HepG2 (cell line): Measurements from ENCODE around the gene SLC35B2. TPM values are rescaled to one million over a fixed set of nuclear protein-coding genes. Genes with fewer than 3 reads are reported as not detected.

Source experiments
- ARHGAP35 ChIP-seq: sonication (generic); formaldehyde crosslinking; IDR thresholded peaks from 2 replicates; pipeline ENCODE4 v1.9.0; 2022; ENCODE audit warnings: mild to moderate bottlenecking, inconsistent platforms, moderate library complexity, missing genetic modification reagents, borderline replicate concordance
- FOXO1 ChIP-seq: sonication (generic); formaldehyde crosslinking; IDR thresholded peaks from 2 replicates; pipeline ENCODE4 v1.4.0; 2020; ENCODE audit warnings: missing genetic modification reagents
- HDAC2 ChIP-seq: sonication (generic); formaldehyde crosslinking; IDR thresholded peaks from 2 replicates; pipeline ENCODE4 v1.4.0; 2020; ENCODE audit warnings: missing genetic modification reagents
- HNRNPL ChIP-seq: fragments of 200-400 bp; formaldehyde crosslinking; IDR thresholded peaks from 2 replicates; pipeline ENCODE4 v1.6.1; 2017; ENCODE audit warnings: mild to moderate bottlenecking, low read depth, low read length
- IKZF4 ChIP-seq: sonication (generic); formaldehyde crosslinking; IDR thresholded peaks from 2 replicates; pipeline ENCODE4 v1.5.1; 2020; ENCODE audit warnings: borderline replicate concordance, mild to moderate bottlenecking, low read depth, missing genetic modification reagents; ENCODE audit errors: not compliant biosample characterization
- NRL ChIP-seq: sonication (generic); formaldehyde crosslinking; IDR thresholded peaks from 2 replicates; pipeline ENCODE4 v1.5.0; 2020; ENCODE audit warnings: missing genetic modification reagents, mild to moderate bottlenecking, moderate library complexity, borderline replicate concordance
- POLR2G ChIP-seq: fragments of 200-400 bp; formaldehyde crosslinking; IDR thresholded peaks from 2 replicates; pipeline ENCODE4 v1.6.1; 2018; ENCODE audit warnings: mild to moderate bottlenecking, low read depth, low read length, moderate library complexity
- PPARG ChIP-seq: conservative IDR thresholded peaks from 2 replicates; pipeline ENCODE4 v1.6.1; 2016; ENCODE audit warnings: missing biosample characterization, missing genetic modification reagents
- ZBTB20 ChIP-seq: sonication (generic); formaldehyde crosslinking; IDR thresholded peaks from 2 replicates; pipeline ENCODE4 v1.8.1; 2023; ENCODE audit warnings: missing genetic modification reagents, low read depth, mild to moderate bottlenecking, borderline replicate concordance
- ZBTB38 ChIP-seq: sonication (generic); formaldehyde crosslinking; IDR thresholded peaks from 2 replicates; pipeline ENCODE4 v1.5.1; 2020; ENCODE audit warnings: mild to moderate bottlenecking, missing genetic modification reagents
- ZFY ChIP-seq: sonication (generic); formaldehyde crosslinking; IDR thresholded peaks from 2 replicates; pipeline ENCODE4 v1.4.0; 2020; ENCODE audit warnings: missing genetic modification reagents
- ZNF83 ChIP-seq: sonication (generic); formaldehyde crosslinking; IDR thresholded peaks from 2 replicates; pipeline ENCODE4 v1.4.0; 2020; ENCODE audit warnings: missing genetic modification reagents, mild to moderate bottlenecking, borderline replicate concordance
- polyA plus RNA-seq, 8 experiments: library from polyadenylated mRNA; depleted of rRNA in 3 of 8; stranded (reverse) in 7 of 8; unstranded in 1 of 8; fragments of >200 nt; fragmentation: Illumina TruSeq in 4 of 8; extraction: Trizol in 4 of 8; gene quantifications; 2 replicates each; pipeline versions ENCODE4 v1.2.1 to v1.2.3, GENCODE V29; 2011 to 2016; ENCODE audit warnings: low read depth in 4 of 8, missing spikeins in 1 of 8, mixed read lengths in 1 of 8; ENCODE audit not compliant: insufficient read depth in 1 of 8
- total RNA-seq, 5 experiments: library from RNA; depleted of rRNA; stranded (reverse); fragments of >200 nt; fragmentation: Illumina TruSeq; extraction: Trizol; gene quantifications; 2 replicates each; pipeline ENCODE4 v1.2.3, GENCODE V29; 2016; ENCODE audit warnings: low read depth in 1 of 5
- TF ChIP-seq, protein P1 (sequence below): sonication (generic); formaldehyde crosslinking; IDR thresholded peaks from 2 replicates; pipeline ENCODE4 v1.4.0; 2020; ENCODE audit warnings: missing genetic modification reagents, borderline replicate concordance
- TF ChIP-seq, protein P2 (sequence below): sonication (generic); formaldehyde crosslinking; IDR thresholded peaks from 2 replicates; pipeline ENCODE4 v1.9.0; 2021; ENCODE audit warnings: missing genetic modification reagents, borderline replicate concordance
- TF ChIP-seq, protein P3 (sequence below): sonication (generic); formaldehyde crosslinking; IDR thresholded peaks from 2 replicates; pipeline ENCODE4 v1.5.0; 2020; ENCODE audit warnings: mild to moderate bottlenecking, missing genetic modification reagents
- TF ChIP-seq, protein P4 (sequence below): sonication (generic); formaldehyde crosslinking; IDR thresholded peaks from 2 replicates; pipeline ENCODE4 v1.8.0; 2022; ENCODE audit warnings: missing genetic modification reagents, low read depth, mild to moderate bottlenecking, borderline replicate concordance

The SLC35B2 gene
- total and polyA plus RNA-seq, 2 of the 13 experiments (the other 11 are each of a cell fraction or from before 2014, with no cell fraction given), result 61.1 to 148 TPM

DNA sequence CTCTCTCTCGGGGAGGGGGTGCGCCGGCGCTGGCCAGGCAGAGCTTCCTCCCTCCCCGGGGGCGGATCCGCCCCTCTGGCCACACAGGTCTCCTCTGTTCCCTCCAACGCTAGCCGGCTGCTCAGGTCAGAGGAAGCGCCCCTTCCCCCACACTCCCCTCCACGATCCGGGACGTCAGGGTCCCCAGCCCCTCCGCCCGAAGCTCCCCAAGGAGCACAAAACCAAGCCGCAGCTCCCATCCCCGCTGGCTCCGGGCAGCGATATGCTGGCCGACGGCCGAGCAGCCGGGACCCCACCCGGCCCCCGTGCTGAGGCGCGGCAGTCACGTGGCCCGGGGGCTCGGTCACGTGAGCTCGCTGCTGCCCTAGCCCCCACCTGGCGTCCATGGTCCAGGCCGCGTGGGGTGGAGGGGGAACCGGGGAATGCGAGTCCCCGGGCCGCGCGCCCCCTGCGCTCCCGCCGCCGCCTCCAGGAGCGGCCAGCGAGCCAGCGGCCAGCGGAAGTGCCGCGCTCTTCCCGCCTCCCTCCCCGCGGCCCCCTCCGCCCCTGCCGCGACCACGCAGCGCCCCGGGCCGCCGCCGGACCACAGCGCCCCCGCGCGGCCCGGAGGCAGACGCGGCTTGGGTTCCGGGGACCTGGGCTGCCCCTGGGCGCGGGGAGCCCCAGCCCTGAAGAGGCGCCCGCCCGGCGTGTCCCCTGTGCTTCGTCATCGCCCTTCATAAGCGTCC, at the start of gene SLC35B2 (continued):
- TF ChIP-seq, protein P1, sequence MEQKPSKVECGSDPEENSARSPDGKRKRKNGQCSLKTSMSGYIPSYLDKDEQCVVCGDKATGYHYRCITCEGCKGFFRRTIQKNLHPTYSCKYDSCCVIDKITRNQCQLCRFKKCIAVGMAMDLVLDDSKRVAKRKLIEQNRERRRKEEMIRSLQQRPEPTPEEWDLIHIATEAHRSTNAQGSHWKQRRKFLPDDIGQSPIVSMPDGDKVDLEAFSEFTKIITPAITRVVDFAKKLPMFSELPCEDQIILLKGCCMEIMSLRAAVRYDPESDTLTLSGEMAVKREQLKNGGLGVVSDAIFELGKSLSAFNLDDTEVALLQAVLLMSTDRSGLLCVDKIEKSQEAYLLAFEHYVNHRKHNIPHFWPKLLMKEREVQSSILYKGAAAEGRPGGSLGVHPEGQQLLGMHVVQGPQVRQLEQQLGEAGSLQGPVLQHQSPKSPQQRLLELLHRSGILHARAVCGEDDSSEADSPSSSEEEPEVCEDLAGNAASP (CRISPR knock-in tag), result no peak; the same call in 1 of the 2 replicates
- TF ChIP-seq, protein P2, sequence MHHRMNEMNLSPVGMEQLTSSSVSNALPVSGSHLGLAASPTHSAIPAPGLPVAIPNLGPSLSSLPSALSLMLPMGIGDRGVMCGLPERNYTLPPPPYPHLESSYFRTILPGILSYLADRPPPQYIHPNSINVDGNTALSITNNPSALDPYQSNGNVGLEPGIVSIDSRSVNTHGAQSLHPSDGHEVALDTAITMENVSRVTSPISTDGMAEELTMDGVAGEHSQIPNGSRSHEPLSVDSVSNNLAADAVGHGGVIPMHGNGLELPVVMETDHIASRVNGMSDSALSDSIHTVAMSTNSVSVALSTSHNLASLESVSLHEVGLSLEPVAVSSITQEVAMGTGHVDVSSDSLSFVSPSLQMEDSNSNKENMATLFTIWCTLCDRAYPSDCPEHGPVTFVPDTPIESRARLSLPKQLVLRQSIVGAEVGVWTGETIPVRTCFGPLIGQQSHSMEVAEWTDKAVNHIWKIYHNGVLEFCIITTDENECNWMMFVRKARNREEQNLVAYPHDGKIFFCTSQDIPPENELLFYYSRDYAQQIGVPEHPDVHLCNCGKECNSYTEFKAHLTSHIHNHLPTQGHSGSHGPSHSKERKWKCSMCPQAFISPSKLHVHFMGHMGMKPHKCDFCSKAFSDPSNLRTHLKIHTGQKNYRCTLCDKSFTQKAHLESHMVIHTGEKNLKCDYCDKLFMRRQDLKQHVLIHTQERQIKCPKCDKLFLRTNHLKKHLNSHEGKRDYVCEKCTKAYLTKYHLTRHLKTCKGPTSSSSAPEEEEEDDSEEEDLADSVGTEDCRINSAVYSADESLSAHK, result 0 out of 2 replicates have a peak, but pooled peaks have one; percentile 13
- TF ChIP-seq ZBTB38 (CRISPR knock-in tag), result 0 out of 2 replicates have a peak, but pooled peaks have one; percentile 41
- no peak; the same call in none of the 2 replicates for TF ChIP-seq PPARG
- TF ChIP-seq, protein P3, sequence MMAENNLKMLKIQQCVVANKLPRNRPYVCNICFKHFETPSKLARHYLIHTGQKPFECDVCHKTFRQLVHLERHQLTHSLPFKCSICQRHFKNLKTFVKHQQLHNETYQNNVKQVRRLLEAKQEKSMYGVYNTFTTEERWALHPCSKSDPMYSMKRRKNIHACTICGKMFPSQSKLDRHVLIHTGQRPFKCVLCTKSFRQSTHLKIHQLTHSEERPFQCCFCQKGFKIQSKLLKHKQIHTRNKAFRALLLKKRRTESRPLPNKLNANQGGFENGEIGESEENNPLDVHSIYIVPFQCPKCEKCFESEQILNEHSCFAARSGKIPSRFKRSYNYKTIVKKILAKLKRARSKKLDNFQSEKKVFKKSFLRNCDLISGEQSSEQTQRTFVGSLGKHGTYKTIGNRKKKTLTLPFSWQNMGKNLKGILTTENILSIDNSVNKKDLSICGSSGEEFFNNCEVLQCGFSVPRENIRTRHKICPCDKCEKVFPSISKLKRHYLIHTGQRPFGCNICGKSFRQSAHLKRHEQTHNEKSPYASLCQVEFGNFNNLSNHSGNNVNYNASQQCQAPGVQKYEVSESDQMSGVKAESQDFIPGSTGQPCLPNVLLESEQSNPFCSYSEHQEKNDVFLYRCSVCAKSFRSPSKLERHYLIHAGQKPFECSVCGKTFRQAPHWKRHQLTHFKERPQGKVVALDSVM (CRISPR knock-in tag), result peak; percentile 80
- TF ChIP-seq NRL (CRISPR knock-in tag), result peak; percentile 92
- TF ChIP-seq, protein P4, sequence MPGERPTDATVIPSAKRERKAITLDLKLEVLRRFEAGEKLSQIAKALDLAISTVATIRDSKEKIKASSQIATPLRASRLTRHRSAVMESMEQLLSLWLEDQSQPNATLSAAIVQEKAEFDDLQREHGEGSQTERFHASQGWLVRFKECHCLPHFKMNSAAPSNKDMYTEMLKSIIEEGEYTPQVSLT (CRISPR knock-in tag), result no peak; the same call in 1 of the 2 replicates
- 0 out of 2 replicates have a peak, but pooled peaks have one; percentile 47 for TF ChIP-seq ZBTB20 (CRISPR knock-in tag)
- peak; percentile 72 for TF ChIP-seq HDAC2
- peak; percentile 86 for TF ChIP-seq IKZF4 (CRISPR knock-in tag)
- TF ChIP-seq FOXO1, result 0 out of 2 replicates have a peak, but pooled peaks have one; percentile 8
- TF ChIP-seq HNRNPL, result peak; percentile 81
- peak; percentile 85 for TF ChIP-seq ZFY (CRISPR knock-in tag)
- no peak; the same call in 1 of the 2 replicates for TF ChIP-seq ZNF83 (CRISPR knock-in tag)
- peak; percentile 93 for TF ChIP-seq POLR2G
- peak; percentile 44; the same call in 1 of the 2 replicates for TF ChIP-seq ARHGAP35
